Measurements from ENCODE around the gene KCNH4. TPM values are rescaled to one million over a fixed set of nuclear protein-coding genes. Genes with fewer than 3 reads are reported as not detected.

KCNH4 gene
- total RNA-seq, 1 donor from 2014 or later = 2.3 TPM

DNA sequence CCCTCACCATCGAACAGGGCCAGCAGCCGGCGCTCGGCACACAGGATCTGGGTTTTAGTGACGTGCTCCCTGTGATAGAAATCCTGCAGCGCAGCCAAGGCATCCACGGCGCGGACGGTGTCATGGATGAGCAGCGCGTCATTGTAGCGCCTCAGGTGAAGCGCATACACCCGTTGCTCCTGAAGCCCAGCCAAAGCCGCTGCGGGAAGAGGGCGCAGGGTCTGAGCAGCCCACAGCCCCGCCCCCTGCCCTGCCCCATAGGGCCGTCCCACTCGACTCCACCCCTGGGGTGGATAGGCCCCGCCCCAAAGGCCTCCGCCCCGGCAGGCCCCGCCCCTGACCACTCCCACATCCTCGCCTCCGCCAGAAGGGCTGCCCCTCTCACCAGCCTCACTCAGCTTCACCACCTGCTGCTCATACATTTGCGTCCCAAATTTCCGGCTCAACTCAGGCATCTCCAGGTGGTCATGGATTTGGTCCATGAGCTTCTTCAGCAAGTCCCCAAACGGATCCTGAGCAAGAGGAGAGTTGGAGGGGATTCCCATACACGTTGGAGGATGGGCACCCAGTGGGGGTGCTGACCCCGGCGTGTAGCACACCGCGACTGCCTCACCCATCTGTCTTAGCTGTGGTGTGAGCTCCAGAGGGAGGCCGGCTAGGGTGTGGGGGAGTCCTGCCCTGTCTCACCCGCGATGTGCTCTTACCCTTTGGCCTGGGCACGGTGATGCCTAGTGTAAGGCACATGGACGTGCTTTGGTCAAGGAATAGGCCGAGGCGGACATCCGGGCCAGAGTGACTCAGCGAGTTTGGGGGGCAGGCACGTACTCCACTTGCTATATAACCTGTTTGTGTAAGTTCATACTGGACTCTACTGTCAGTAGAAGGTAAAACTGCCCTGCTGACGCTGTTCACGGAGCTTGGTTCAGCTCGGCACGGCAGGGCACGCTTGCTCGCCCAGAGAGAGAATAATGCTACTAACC is 73.1 kb downstream of the KCNH4 start:
- Mint-ChIP-seq H3K4me3 (peak overlapping the region; percentile 67), H3K4me1 (peaks cover 37% of the 10 kb centered on the region), H3K36me3 (ENCODE audit: low read depth) (peaks cover 48% of the 10 kb centered on the region), H3K27me3 (no peaks in the 10 kb centered on the region), H3K9me3 (no peaks in the 10 kb centered on the region), H3K27ac (peak overlapping the region; percentile 58)
- DNase-seq = peak; percentile 98
- intact Hi-C loops (cut with micrococcal nuclease) = no loop called here

DNA sequence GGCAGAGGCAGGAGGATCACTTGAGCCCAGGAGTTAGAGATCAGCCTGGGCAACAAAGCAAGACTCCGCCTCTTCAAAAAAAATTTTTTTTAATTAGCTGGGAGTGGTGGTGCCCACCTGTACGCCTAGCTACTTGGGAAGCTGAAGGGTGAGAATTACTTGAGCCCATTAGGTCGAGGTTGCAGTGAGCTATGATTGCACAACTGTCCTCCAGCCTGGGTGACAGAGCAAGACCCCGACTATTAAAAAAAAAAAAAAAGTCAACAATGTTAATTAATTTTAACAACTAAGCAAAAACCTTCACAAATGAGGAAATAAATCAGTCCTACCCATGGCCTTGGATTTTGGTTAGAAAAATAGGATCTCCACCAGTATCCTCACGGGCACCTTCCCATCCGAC is 73.8 kb downstream of the KCNH4 start:
- intact Hi-C loops (cut with micrococcal nuclease) = no loop called here
- H3K4me3 Mint-ChIP-seq = no peak overlapping the region
- peaks cover 33% of the 10 kb centered on the region for H3K4me1 Mint-ChIP-seq
- no peak for DNase-seq
- H3K36me3 Mint-ChIP-seq (ENCODE audit: low read depth) = peaks cover 45% of the 10 kb centered on the region
- H3K27ac Mint-ChIP-seq = no peak overlapping the region
- H3K27me3 Mint-ChIP-seq = no peaks in the 10 kb centered on the region
- no peaks in the 10 kb centered on the region for H3K9me3 Mint-ChIP-seq

Other genes starting within 250 kb of the KCNH4 start
- 81.6 and 84.1 TPM in 2 replicates for gene CNP, start 214.3 kb downstream of the KCNH4 start, total RNA-seq
- 121 and 128 TPM in 2 replicates for gene DNAJC7, start 163.7 kb downstream of the KCNH4 start, total RNA-seq
- 29.5 and 30.3 TPM in 2 replicates for gene NKIRAS2, start 161.1 kb downstream of the KCNH4 start, total RNA-seq
- 0.05 and 0.07 TPM in 2 replicates for gene C17orf113, start 130.5 kb downstream of the KCNH4 start, total RNA-seq
- 0.16 TPM in 1 of 2 replicates, not detected in the other for gene ZNF385C, start 82.7 kb downstream of the KCNH4 start, total RNA-seq
- 22.9 and 25.8 TPM in 2 replicates for gene DHX58, start 68.4 kb downstream of the KCNH4 start, total RNA-seq
- 76.6 and 77.4 TPM in 2 replicates for gene KAT2A, start 59.8 kb downstream of the KCNH4 start, total RNA-seq
- not detected in 2 replicates for gene HSPB9, start 58.3 kb downstream of the KCNH4 start, total RNA-seq
- gene RAB5C, start 26.2 kb downstream of the KCNH4 start, total RNA-seq = 55.8 and 64.6 TPM in 2 replicates
- not detected in 2 replicates for gene HCRT, start 4.3 kb upstream of the KCNH4 start, total RNA-seq
- gene GHDC, start 13.4 kb upstream of the KCNH4 start, total RNA-seq = 14.4 and 17.5 TPM in 2 replicates
- gene STAT5B, start 95.2 kb upstream of the KCNH4 start, total RNA-seq = 184 and 189 TPM in 2 replicates
- 346 and 348 TPM in 2 replicates for gene STAT5A, start 107.4 kb upstream of the KCNH4 start, total RNA-seq
- 252 and 258 TPM in 2 replicates for gene STAT3, start 207.3 kb upstream of the KCNH4 start, total RNA-seq
- gene CAVIN1, start 242.1 kb upstream of the KCNH4 start, total RNA-seq = 2.4 and 2.7 TPM in 2 replicates